ENCODE measurements around the gene TMEM72.

DNA sequence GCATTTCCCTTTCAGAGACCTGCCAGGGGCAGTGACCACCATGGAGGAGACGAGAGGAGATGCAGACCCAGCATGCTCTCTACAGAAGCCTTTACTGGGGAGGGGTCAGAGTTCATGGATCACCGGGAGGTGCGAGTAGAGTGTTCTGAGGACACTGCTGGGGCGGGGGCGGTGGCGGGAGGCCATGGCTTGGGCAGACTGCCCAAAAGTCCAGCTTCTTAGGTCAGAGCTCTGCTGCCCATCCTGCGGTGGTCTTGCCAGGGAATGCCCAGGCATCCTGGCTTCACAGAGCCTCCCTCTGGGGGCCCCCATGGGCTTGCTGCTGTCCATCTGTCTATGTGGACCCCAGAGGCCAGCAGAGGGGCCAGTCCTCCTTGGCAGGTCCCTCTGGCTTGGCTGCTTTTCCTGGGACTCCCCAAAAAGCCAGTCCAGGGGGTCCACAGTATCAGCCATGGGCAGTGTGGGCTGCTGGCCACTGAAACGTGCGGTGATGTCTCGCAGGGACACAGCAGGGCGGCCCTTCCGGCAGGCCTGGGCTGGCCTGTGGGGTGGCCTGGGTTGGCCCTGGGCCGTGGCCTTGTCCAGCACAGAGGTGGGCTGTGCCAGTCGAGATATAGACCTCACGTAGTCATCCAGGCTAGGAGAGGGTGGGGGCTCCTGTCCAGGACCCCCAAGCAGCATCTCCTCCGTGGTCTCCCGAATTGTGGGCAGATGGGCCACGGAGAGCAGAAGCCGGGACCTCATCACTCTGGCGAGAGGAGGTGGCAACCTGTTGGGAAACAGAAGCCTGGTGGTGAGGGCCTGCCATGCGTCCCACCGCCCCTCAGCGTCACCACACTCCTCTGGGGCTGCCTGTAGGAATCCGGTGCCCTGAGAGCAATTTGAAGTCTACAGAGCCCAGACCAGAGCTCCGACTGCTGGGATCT lies 66.4 kb downstream of the TMEM72 start:
- TF ChIP-seq, protein P1, sequence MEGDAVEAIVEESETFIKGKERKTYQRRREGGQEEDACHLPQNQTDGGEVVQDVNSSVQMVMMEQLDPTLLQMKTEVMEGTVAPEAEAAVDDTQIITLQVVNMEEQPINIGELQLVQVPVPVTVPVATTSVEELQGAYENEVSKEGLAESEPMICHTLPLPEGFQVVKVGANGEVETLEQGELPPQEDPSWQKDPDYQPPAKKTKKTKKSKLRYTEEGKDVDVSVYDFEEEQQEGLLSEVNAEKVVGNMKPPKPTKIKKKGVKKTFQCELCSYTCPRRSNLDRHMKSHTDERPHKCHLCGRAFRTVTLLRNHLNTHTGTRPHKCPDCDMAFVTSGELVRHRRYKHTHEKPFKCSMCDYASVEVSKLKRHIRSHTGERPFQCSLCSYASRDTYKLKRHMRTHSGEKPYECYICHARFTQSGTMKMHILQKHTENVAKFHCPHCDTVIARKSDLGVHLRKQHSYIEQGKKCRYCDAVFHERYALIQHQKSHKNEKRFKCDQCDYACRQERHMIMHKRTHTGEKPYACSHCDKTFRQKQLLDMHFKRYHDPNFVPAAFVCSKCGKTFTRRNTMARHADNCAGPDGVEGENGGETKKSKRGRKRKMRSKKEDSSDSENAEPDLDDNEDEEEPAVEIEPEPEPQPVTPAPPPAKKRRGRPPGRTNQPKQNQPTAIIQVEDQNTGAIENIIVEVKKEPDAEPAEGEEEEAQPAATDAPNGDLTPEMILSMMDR (IDR thresholded peaks at IDR 0.05): no peak
- TF ChIP-seq POLR2A (IDR thresholded peaks at IDR 0.05) (no peak), POLR2AphosphoS5 (IDR thresholded peaks at IDR 0.05) (no peak)
